NCI-H524 treated with DMSO at 0.1 percent for 48 hours (cell line): Measurements from ENCODE around the gene TANC1.

ENCODE experiments used
- DNase-seq: peaks from one replicate; lab custom pipeline; 2025; lab: John Stamatoyannopoulos, UW

Gene TANC1

GRCh38 chr2:159160954-159161353 is 192.5 kb downstream of the TANC1 start:
- DNase-seq = no peak

- DNase-seq = no peak
Observed at GRCh38 chr2:159163930-159164329, 195.5 kb downstream of the TANC1 start.

- DNase-seq = no peak
Observed at GRCh38 chr2:159164457-159164911, 196.0 kb downstream of the TANC1 start.

GRCh38 chr2:159165048-159165447 is 196.6 kb downstream of the TANC1 start:
- no peak for DNase-seq

GRCh38 chr2:159168707-159169106 is 200.3 kb downstream of the TANC1 start:
- no peak for DNase-seq

GRCh38 chr2:159169187-159169586 is 200.7 kb downstream of the TANC1 start:
- DNase-seq = no peak

GRCh38 chr2:159172403-159172802 is 204.0 kb downstream of the TANC1 start:
- no peak for DNase-seq

- DNase-seq = no peak
Observed at GRCh38 chr2:159174759-159175158, 206.3 kb downstream of the TANC1 start.

- DNase-seq = no peak
Observed at GRCh38 chr2:159175182-159175581, 206.7 kb downstream of the TANC1 start.

- no peak for DNase-seq
Observed at GRCh38 chr2:159175927-159176326, 207.5 kb downstream of the TANC1 start.

GRCh38 chr2:159176555-159176954 is 208.1 kb downstream of the TANC1 start:
- DNase-seq = no peak

- no peak for DNase-seq
Observed at GRCh38 chr2:159177357-159177756, 208.9 kb downstream of the TANC1 start.

GRCh38 chr2:159177957-159178356 is 209.5 kb downstream of the TANC1 start:
- no peak for DNase-seq

GRCh38 chr2:159179096-159179495 is 210.7 kb downstream of the TANC1 start:
- no peak for DNase-seq

GRCh38 chr2:159179696-159180095 is 211.3 kb downstream of the TANC1 start:
- DNase-seq = no peak

- no peak for DNase-seq
Observed at GRCh38 chr2:159183346-159183745, 214.9 kb downstream of the TANC1 start.

GRCh38 chr2:159185401-159186130 is 217.1 kb downstream of the TANC1 start:
- no peak for DNase-seq

GRCh38 chr2:159186462-159186861 is 218.0 kb downstream of the TANC1 start:
- no peak for DNase-seq

- DNase-seq = no peak
Observed at GRCh38 chr2:159187106-159187505, 218.7 kb downstream of the TANC1 start.

- DNase-seq = no peak
Observed at GRCh38 chr2:159188449-159188848, 220.0 kb downstream of the TANC1 start.

GRCh38 chr2:159192371-159192918 is 224.0 kb downstream of the TANC1 start:
- DNase-seq = no peak

GRCh38 chr2:159193791-159194190 is 225.4 kb downstream of the TANC1 start:
- DNase-seq = no peak

GRCh38 chr2:159194241-159194640 is 225.8 kb downstream of the TANC1 start:
- DNase-seq = no peak

GRCh38 chr2:159195697-159196096 is 227.3 kb downstream of the TANC1 start:
- DNase-seq = no peak
